Transverse colon (tissue), 4 donors: ENCODE results near the gene YWHAB. TPM values are rescaled to one million over a fixed set of nuclear protein-coding genes. Genes with fewer than 3 reads are reported as not detected.
A peak's percentile ranks its signal among the peaks of the same experiment; 100 is the strongest.

ENCODE experiments used
- DNase-seq: peaks from one replicate; pipeline ENCODE4 v3.0.0-alpha.2; 2019
- H3K27ac ChIP-seq, 4 donors: fragments of 200-600 bp; sonication (generic); 2 replicates each; pipeline ENCODE4 v1.5.1; 2016 to 2018; ENCODE audit warnings: inconsistent platforms in 4 of 4
- H3K27me3 ChIP-seq: fragments of 200-600 bp; sonication (generic); 2 replicates; pipeline ENCODE4 v1.5.1; 2017; ENCODE audit warnings: inconsistent platforms
- H3K36me3 ChIP-seq, 4 donors: fragments of 200-600 bp; sonication (generic); 2 replicates each; pipeline ENCODE4 v1.5.1; 2017 to 2019; ENCODE audit warnings: inconsistent platforms in 4 of 4
- H3K4me1 ChIP-seq, 4 donors: fragments of 200-600 bp; sonication (generic); 2 replicates each; pipeline ENCODE4 v1.5.1; 2017 to 2020; ENCODE audit warnings: inconsistent platforms in 4 of 4
- H3K4me3 ChIP-seq, 4 donors: fragments of 200-600 bp; sonication (generic); 1 replicate in 1 of 4; 2 replicates in 3 of 4; pipeline versions ENCODE4 v1.5.1 to v1.6.1; 2017 to 2019; ENCODE audit warnings: inconsistent platforms in 4 of 4
- H3K9me3 ChIP-seq, 2 donors: fragments of 200-600 bp; sonication (generic); 2 replicates each; pipeline ENCODE4 v1.5.1; 2017 to 2019; ENCODE audit warnings: inconsistent platforms in 2 of 2
- CTCF ChIP-seq, 5 experiments: fragments of 200-600 bp in 3 of 5; fragments of 450-650 bp in 2 of 5; sonication (generic) in 3 of 5; IDR thresholded peaks; 1 replicate in 2 of 5; 2 replicates in 3 of 5; pipeline ENCODE4 v1.5.1; 2016 to 2017; ENCODE audit warnings: antibody characterized with exemption in 5 of 5, inconsistent platforms in 3 of 5, mild to moderate bottlenecking in 2 of 5, moderate library complexity in 1 of 5
- EP300 ChIP-seq: sonication (generic); formaldehyde crosslinking; IDR thresholded peaks from one replicate; pipeline ENCODE4 v1.6.1; 2017; ENCODE audit warnings: antibody characterized with exemption, low read depth
- POLR2A ChIP-seq: fragments of 450-650 bp; IDR thresholded peaks from one replicate; pipeline ENCODE4 v1.6.1; 2016; ENCODE audit warnings: antibody characterized with exemption, mild to moderate bottlenecking, moderate library complexity
- POLR2AphosphoS5 ChIP-seq, 3 donors: sonication (generic); formaldehyde crosslinking; IDR thresholded peaks; one replicate each; pipeline ENCODE4 v1.6.1; 2016; ENCODE audit warnings: antibody characterized with exemption in 3 of 3
- WGBS, 2 donors: methylation state at CpG; one replicate each; pipeline ENCODE4 v1.1.5; 2018; ENCODE audit warnings: low coverage in 1 of 2; 5-methylcytosine and 5-hydroxymethylcytosine counted together
- in situ Hi-C, 4 donors: fragments of 200-750 bp; cut with MboI; loops; one replicate each; pipeline versions ENCODE4 v1.15.0 to v1.15.1; 2017; ENCODE audit warnings: low sequenced_read_pairs in 3 of 4, low pct_ligation_motif_present in 1 of 4, low pct_unique_long_range_greater_than_20kb in 1 of 4
- intact Hi-C: fragments of 100-400 bp; cut with DNase I; formaldehyde crosslinking; loops from one replicate; pipeline ENCODE4 v1.15.1; 2023; ENCODE audit warnings: low total_unique reads
- total RNA-seq, 4 donors: library from RNA; depleted of rRNA; stranded (reverse); fragments of >200 nt; gene quantifications; one replicate each; pipeline ENCODE4 v1.1.0, GENCODE V29; 2016

YWHAB gene
- total RNA-seq, 4 donors from 2014 or later: 73.2 to 170 (median 117) TPM

GRCh38 chr20:44851545-44851944 lies 34.0 kb upstream of the YWHAB start:
- intact Hi-C loops: no loop called here

DNA sequence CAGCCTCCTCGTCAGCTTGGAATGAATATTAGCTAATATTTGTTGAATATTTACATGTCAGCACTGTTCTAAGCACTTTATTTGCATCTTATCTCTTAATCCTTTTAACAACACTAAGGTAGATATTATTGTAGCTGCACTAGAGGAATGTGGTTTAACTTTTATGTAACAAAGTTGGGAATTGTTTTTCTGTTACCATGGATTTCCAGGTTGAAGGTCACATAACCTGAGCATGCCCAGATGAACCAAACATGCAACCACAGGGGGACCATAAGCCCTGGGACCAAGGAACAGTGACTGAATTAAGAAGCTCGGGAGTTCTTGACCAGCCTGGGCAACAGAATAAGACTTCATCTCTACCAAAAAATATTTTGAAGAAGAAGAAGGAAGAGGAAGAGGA lies 29.1 kb upstream of the YWHAB start:
- Histone ChIP-seq H3K27me3 (no peaks in the 10 kb centered on the region), H3K4me1 (peaks cover 0 to 25% (median 10%) of the 10 kb centered on the region in 4 donors), H3K9me3 (no peaks in the 10 kb centered on the region), H3K27ac (no peak overlapping the region), H3K4me3 (no peak overlapping the region), H3K36me3 (no peaks in the 10 kb centered on the region)
- intact Hi-C loops (no loop called here), in situ Hi-C loops (loop anchor here in 1 of 4 donors (25.0 kb wide), 1 partner anchor 169 kb away; no protein-coding TSS in a partner anchor)
- no peak for TF ChIP-seq EP300
- no peak for TF ChIP-seq POLR2AphosphoS5 (IDR thresholded peaks at IDR 0.05)
- no peak for TF ChIP-seq POLR2A
- no peak for TF ChIP-seq CTCF (IDR thresholded peaks at IDR 0.05)
- 39 to 66% methylated on average over 1 to 2 of the region's 2 CpGs for WGBS, 2 donors
- no peak for DNase-seq

More at GRCh38 chr20:44851545-44851944, 34.0 kb upstream of the YWHAB start:
- 26 to 40% methylated on average over 2 to 3 of the region's 3 CpGs for WGBS, 2 donors
- Histone ChIP-seq H3K36me3 (no peaks in the 10 kb centered on the region), H3K9me3 (no peaks in the 10 kb centered on the region), H3K27ac (peak overlapping the region; percentile 62 to 76 (median 66)), H3K4me1 (peaks cover 0 to 35% (median 21%) of the 10 kb centered on the region in 4 donors), H3K4me3 (no peak overlapping the region), H3K27me3 (peaks cover 7% of the 10 kb centered on the region)
- in situ Hi-C loops: loop anchor here in 1 of 4 donors (25.0 kb wide), 1 partner anchor 164 kb away; no protein-coding TSS in a partner anchor
- TF ChIP-seq POLR2A (no peak), EP300 (no peak), POLR2AphosphoS5 (IDR thresholded peaks at IDR 0.05) (peak in 2 of 3 donors; percentile 7 to 27), CTCF (IDR thresholded peaks at IDR 0.05) (peak in 4 of 5 experiments; percentile 7 to 45 (median 21))
- peak; percentile 63 for DNase-seq

DNA sequence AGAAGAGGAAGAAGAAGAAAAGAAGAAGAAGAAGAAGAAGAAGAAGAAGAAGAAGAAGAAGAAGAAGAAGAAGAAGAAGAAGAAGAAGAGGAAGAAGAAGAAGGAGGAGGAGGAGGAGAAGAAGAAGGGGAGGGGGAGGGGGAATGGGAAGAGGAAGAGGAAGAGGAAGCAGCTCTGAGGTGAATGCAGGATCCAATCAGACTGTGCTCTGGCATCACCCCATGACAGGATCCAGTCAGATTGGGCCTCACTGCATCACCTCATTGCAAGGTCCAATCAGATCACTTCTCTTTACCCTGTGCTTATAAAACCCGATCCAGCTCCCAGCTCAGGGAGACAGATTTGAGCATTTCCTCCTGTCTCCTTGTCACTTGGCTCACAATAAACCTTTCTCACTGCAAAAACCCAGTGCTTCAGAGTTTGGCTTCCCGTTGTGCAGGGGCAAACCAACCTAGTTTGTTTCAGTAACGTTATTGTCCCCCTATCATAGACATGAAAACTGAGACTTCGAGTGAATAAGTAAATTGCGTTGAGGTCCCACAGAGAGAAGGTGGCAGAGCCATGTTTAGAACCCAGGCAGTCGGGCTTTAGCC lies 28.6 kb upstream of the YWHAB start:
- in situ Hi-C loops: loop anchor here in 1 of 4 donors (25.0 kb wide), 1 partner anchor 170 kb away; no protein-coding TSS in a partner anchor
- H3K36me3 ChIP-seq: no peaks in the 10 kb centered on the region
- H3K27me3 ChIP-seq: no peaks in the 10 kb centered on the region
- no peak overlapping the region for H3K4me3 ChIP-seq
- DNase-seq: no peak
- WGBS, 2 donors: 84 to 89% methylated on average over 3 to 6 of the region's 6 CpGs
- peaks cover 0 to 26% (median 8%) of the 10 kb centered on the region in 4 donors for H3K4me1 ChIP-seq
- intact Hi-C loops: no loop called here
- TF ChIP-seq POLR2AphosphoS5 (IDR thresholded peaks at IDR 0.05) (no peak), EP300 (no peak), CTCF (IDR thresholded peaks at IDR 0.05) (no peak), POLR2A (no peak)
- no peak overlapping the region for H3K27ac ChIP-seq
- H3K9me3 ChIP-seq: no peaks in the 10 kb centered on the region

DNA sequence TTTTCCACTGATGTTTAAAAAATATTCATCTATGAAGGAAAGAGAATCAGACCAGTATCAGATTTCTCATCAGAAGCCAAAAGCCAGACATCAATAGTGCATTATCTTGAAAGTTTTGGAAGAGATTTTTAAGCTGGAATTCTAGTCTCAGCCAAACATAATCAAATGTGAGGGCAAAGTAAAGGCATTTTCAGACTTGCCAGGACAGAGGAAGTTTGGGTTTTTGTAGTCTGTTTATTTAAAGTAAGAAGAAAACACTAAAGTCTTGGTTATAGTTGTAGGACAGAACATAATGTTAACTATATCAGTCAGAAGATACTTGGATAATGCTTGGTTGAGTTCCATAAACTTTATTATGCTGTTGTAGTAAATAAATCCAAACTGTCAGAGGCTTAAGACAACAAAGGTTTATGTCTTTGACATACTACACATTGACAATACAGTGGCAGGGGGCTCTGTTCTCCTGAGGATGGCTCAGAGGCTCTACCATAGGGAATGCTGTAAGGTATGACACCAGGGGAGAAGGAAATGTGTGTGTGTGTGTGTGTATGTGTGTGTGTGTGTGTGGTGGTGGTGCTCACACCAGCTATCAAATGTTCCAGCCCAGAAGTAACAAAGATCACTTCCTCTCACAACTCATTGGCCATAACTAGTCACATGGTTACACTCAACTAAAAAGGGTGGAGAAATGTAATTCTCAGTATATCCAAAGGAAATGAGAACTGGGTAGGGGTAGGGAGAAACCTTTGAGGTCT lies 26.7 kb upstream of the YWHAB start:
- no peak for TF ChIP-seq POLR2AphosphoS5 (IDR thresholded peaks at IDR 0.05)
- peaks cover 0 to 25% (median 2%) of the 10 kb centered on the region in 4 donors for H3K4me1 ChIP-seq
- peak overlapping the region in 3 of 4 donors; percentile 22 to 60 (median 46) for H3K27ac ChIP-seq
- H3K36me3 ChIP-seq: no peaks in the 10 kb centered on the region
- in situ Hi-C loops (loop anchor here in 1 of 4 donors (25.0 kb wide), 1 partner anchor 171 kb away; no protein-coding TSS in a partner anchor), intact Hi-C loops (no loop called here)
- peak; percentile 59 for DNase-seq
- no peak overlapping the region for H3K4me3 ChIP-seq
- no peaks in the 10 kb centered on the region for H3K9me3 ChIP-seq
- H3K27me3 ChIP-seq: no peaks in the 10 kb centered on the region
